HG03025 (cell line): ENCODE measurements around the gene RPTOR.

Experiments
- ATAC-seq: cut with Tn5 transposase; IDR thresholded peaks from one replicate; pipeline ENCODE4 v1.9.1; 2021; ENCODE audit warnings: mild to moderate bottlenecking, moderate library complexity; ENCODE audit not compliant: unreplicated experiment, low FRiP score

RPTOR gene

DNA sequence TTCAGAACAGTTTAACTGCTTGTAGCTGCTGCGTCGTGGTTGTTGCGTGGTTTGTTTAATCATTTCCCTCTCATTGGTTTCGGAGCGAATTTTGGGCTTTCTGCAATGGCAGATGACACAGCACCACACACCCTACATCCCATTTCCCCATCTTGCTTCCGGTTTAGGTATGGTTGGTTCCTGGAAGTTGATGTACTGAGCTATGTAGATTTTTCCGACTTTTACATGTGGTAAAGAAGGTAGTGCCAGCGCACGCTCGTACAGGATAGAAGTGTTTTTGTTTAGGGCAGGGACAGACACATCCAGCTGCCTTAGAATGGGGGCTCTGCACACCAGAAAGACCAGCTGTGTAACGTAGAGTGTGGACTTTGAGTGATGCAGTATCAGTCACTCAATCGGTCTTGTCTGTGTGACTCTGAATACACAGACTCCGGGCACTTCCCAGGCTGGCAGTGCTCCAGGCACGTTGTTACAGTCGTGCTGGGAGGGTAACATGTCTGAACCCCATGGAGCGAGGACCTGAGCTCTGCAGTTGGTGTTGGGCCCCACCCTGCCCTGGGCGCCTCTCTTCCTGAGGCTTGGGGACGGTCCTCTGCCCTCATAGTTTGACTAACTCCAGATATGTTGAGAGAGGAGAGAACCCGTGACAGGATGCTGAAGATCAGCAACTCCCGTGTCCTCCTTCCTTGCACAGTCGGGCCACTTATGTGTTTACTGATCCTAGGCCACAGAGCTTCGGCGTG, 275.0 kb downstream of the RPTOR start:
- no peak for ATAC-seq

GRCh38 chr17:80820331-80820730, 275.7 kb downstream of the RPTOR start:
- ATAC-seq, result no peak

- ATAC-seq, result no peak
Measured at GRCh38 chr17:80821546-80821945, 276.9 kb downstream of the RPTOR start.

DNA sequence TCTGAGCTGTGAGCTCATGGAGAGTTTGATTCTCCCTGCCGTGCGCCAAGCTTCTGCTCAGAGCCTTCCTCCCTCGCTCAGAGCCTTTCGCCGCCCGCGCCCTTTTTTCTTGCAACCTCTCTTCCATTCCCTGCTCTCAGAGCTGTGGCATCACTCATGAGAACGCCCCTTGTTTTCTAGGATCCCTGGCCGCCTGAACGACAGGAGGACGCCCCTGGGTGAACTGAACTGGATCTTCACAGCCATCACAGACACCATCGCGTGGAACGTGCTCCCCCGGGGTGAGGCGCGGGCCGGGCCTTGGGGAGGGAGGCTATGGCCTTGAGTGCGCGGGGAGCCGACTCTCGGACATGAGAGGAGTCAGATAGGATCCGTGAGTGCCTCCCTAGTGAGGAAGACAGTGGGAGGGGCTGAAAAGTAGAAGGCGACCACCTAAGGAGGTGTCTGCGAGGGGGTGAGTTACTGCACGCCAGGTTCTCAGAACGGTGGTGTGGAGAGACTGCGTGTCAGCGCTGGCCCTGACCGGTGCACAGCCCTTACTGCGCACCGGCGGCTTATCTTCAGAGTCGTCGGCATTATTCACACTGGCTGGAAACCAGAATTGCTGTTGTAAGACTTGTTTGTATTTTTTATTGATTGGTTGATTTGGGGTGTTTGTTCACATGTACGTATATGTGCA, 277.5 kb downstream of the RPTOR start:
- no peak for ATAC-seq

GRCh38 chr17:80822700-80823410, 278.2 kb downstream of the RPTOR start:
- no peak for ATAC-seq

GRCh38 chr17:80824549-80825470, 280.2 kb downstream of the RPTOR start:
- ATAC-seq, result no peak

DNA sequence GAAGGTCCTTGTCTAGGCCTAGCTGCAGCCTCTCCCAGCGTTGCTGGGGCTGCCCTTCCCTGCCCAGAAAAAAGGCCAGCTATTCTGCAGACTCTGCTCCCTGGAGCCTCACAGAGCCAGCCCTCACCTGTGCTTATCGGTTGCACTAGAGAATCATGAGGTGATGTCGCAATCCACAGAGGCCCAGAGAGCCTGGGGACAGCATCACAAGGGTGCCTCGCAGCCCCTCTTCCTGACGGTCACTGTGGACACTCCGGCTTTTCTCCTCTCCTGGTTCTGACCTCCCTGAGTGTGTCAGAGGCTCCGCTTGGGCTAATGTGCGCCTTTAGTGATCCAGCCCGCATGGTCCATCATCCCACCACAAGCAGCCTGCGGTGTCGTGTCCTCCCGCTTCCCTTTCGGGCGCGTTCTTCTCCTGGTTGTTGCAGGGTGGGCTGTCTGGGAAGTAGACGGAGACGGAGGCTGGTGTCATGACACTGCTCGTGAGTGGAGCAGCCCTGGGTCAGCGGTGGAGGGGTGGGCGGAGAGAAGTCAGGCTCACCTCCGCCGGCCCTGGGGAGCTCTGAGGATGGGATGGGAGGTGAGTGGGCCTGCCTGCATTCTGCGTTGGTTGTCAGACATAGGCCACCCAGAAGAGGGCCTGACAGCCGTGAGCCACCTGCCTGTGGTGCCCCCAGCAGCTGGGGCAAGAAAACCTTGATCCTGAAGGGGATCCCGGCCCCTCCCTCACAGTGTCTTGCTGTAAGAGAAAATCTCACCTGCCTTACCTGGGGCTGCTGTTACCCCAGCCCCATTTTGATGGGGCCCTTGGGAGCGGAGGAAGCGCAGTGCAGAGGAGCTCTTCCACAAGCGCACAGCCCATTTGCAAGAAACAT, 281.1 kb downstream of the RPTOR start:
- no peak for ATAC-seq

DNA sequence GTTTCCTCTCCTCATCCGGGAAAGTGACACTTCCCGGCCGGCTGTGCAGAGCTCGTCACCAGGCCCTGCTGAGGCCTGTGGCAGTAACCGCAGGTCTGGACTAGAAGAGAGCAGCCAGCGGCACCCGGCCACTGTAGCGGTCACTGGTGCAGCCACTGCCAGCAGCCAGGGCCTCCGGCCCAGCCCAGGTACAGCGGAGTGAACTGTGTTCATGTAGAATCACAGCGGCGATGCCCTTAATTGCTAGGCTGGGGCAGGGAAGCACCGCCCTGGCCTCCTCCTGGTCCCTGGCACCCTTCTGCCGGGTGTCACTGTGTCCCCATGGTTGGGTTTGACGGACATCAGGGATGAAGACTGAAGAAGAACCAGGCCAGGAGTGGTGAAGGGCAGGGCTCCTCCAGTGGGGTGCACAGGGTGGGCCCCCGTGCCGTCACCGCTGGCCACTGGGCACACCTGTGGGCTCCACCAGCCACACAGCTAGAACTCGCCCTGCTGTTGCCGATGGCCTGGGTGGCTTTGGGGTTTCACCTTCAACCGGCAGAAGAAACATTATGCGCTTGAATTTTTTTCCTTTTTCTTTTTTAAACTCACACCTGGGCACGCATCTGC, 281.8 kb downstream of the RPTOR start:
- ATAC-seq, result no peak

DNA sequence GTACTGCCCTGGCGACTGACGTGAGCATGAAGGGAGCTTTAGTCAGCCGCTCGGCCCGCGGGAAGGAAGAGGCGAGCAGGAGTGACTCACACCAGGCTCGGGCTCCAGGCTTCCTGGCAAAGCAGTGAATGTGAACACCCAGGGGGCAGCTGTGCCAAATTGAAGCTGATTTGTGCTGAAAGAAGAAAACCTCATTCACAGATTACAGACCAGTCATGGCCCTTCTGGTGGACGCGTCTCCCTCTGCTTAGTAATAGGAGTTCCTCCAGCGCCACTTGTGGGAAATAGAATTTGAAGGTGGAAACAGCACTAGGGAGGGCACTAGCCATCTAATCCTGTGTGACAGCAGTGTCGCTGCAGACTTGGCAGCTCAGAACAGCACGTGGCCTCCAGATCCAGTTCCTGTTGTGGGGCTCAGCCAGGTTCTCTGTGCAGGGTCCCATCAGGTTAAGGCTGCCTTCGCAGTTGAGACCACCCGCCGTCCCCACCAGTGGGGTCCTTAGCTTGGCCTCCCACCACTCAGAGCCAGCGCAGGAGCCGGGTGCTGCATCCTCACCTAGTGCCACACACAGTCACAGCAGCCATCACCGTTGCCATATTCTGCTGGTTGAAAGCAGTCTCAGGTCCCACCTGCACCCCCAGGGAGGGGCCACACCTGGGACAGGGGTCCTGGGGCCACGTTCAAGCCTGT, 282.5 kb downstream of the RPTOR start:
- no peak for ATAC-seq

DNA sequence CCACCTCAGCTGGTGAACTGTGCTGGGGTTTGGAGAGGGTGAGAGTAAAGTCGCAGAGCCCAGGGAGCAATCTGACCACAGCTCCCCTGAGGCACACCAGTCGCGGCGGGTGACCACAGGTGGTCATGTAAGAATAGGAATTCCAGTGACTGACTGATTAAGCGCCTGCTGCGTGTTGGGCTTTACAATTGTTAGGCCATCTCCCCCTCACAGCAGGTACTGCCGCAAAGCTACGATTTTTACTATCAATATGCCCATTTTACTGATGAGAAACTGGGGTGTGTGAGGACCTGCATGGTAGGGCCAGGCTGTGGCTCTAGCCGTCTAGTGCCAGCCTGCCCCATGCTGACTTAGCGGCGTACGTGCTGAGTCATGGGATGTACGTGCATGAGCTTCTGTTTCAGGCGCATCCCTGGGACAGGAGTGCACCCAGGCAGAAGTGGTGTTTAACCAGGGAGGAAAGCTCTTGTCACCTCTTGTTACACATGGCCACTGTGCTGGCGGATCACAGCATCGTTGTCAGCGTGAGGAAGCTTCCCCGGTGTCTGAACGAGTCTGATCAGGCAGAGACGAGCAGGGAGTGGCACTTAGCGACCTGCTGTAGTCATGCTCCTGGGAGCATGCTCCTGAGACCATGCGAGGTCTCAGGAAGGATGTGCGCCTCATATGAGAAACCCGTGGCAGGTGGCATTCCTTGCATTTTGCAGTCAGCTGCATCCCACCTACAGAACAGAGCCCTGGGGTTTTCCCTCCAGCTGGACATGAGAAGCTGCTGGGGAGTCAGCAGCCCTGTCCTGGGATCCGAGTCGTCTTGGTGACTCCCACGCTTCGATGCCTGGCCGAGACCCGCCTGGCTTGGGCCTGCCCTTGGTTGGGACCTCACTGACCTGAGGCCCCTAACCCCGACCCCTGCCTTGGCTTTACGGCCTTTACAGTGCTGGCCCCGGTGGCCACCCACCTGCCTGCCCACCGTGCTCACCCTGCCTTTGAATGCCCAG, 283.3 kb downstream of the RPTOR start:
- no peak for ATAC-seq

DNA sequence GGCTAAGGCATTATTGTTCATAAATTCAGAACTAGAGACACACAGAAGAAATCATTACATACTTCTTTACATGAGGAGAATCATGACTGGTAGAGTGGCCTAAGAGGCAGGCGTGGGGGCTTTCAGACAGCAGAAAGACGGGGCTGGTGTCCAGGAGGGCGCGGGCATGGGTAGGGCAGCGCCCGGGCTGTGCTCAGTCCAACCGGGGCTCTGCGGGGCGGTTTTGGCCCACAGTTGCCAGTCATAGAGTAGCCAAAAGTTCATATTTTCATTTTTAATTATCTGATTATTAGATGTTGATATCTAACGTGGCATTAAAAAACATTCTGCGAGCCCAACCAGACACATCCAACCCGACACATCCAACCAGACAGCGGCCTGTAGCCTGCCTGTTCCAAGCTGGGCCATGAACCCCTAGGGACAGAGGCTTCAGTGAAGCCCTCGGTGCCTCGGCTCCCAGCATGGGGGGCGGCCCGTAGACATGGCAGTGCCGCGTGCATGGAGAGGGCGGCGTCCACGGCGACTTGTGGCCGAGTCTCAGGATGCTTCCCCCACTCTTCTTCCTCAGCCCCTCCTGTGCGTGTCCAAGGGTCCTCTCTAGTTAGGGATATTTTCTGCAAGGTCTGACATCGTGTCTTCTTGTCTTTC, 284.7 kb downstream of the RPTOR start:
- ATAC-seq, result no peak

DNA sequence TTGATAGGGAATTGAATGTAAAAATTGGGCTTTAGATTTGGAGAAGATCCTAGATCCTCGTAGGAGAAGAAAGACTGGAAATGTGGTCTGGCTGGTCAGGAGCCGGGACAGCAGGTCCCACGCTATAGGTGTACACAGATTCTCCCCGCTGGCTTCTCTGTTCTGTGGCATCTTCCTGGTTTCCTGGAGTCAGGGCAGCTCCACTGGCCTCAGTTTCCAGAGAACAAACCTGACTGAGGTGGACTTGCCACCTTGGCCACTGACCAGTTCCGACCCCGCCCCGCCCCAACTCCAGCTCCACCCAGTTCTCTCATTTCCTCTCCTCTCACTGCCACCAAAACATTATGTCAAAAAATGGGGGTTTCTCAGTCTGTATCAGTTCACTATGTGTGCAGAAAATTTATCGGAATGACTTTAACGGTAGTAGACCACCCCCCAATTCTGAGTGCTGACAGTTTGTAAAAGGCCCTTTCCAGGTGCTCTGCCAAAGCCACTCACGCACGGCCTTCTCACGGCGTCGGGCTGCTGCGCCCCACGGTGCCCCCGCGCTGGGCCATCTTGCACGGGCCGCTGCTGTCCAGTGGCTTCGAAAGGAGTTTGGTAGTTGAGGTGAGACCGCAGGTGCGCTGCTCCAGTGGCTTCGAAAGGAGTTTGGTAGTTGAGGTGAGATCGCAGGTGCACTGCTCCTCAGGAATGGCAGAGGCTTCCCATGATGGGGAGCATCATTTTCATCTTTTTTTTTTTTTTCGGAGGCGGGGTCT, 285.6 kb downstream of the RPTOR start:
- ATAC-seq, result no peak

GRCh38 chr17:80831491-80831890, 286.9 kb downstream of the RPTOR start:
- no peak for ATAC-seq

GRCh38 chr17:80832266-80832676, 287.6 kb downstream of the RPTOR start:
- no peak for ATAC-seq

DNA sequence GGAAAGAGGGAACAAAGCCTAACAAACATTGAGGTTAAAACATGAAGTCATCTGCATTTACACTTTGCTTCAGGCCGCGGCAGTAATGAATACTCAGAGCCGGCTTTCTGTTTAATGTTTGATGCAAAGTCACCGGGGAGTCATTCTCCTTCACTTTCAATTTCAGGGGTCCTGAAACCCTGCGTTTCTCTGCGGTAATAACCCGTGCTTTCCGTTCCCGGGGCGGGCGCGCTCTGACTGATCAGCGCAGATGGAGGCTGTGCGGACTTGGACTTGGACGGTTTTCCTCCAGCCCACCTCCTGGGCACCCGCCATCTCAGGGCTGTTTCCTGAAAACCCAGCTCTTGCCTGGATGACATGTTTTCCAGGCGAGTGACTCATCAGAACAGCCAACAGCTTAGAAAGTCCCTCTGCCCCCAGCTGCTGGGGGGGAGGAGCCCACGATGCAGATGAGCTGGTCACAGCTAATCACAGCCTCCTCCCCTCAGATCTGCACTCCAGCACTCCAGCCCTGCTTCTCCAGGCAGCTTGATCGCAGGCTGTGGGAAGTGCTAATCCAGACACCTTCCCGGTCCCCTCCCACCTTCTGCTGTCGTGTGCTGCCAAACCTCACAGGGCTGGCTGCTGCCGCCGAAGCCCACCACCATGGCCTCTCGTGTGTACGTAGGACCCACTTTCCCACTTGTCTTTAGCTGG, 288.4 kb downstream of the RPTOR start:
- ATAC-seq, result peak; percentile 67
